CD4-positive, alpha-beta T cell treated with Interleukin-4 for 1 hour (primary cell): ENCODE measurements around the gene PCSK9.

Experiments
- DNase-seq, 2 donors: peaks; one replicate each; pipeline ENCODE4 v3.0.0-alpha.2; 2020 to 2022

Gene PCSK9

GRCh38 chr1:55060133-55060999, 21.0 kb downstream of the PCSK9 start:
- no peak for DNase-seq

- no peak for DNase-seq
Measured at GRCh38 chr1:55061000-55061705, 21.8 kb downstream of the PCSK9 start.

DNA sequence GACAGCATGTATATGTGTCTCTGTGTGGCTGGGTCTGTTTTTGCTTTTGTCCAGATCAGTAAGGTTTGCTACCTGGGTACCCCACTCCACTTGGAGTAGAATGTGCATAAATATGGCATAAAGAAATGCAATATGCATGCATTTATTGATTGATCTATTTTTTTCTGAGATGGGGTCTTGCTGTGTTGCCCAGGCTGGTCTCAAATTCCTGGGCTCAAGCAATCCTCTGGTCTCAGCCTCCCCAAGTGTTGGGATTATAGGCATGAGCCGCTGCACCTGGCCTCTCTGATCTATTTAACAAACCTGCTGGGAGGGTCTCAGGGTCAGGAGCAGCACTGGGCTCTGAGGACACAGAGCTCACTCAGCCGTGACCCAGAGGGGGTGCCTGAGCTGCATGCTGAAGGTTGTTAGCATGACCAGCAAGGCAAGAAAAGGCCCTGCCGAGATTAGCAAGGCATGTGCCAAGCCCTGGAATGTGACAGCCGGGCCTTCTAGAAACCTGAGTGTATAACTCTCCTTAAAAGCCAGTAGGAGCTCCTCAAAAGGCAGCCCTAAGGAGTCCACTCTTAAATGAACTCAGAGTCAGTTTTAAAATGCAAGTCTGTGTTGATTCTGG, 22.5 kb downstream of the PCSK9 start:
- DNase-seq = no peak

- DNase-seq = no peak
Measured at GRCh38 chr1:55062801-55063576, 23.6 kb downstream of the PCSK9 start.

- no peak for DNase-seq
Measured at GRCh38 chr1:55063577-55063942, 24.2 kb downstream of the PCSK9 start.

DNA sequence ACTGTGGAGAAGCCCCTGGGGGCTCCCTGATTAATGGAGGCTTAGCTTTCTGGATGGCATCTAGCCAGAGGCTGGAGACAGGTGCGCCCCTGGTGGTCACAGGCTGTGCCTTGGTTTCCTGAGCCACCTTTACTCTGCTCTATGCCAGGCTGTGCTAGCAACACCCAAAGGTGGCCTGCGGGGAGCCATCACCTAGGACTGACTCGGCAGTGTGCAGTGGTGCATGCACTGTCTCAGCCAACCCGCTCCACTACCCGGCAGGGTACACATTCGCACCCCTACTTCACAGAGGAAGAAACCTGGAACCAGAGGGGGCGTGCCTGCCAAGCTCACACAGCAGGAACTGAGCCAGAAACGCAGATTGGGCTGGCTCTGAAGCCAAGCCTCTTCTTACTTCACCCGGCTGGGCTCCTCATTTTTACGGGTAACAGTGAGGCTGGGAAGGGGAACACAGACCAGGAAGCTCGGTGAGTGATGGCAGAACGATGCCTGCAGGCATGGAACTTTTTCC, 24.8 kb downstream of the PCSK9 start:
- no peak for DNase-seq

- no peak for DNase-seq
Measured at GRCh38 chr1:55064861-55065263, 25.5 kb downstream of the PCSK9 start.

DNA sequence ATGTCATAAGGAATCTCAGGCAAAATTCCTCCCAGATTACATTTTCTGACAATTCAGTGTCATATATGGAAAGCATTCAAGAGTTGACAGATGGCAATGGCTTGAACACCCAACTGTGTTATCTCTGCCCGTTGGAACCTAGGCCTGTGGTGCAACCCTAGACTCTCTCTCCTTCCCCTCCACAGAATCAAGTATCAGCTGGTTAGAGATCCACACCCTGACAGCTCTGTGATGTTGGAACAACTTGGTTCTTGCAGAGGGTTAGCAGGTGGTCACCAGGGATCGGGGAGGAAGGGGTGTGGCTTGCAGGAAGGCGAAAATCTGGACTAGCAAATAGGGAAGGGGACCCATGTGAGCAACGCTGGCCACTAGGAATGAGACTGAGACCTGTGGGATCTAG, 26.3 kb downstream of the PCSK9 start:
- no peak for DNase-seq

- no peak for DNase-seq
Measured at GRCh38 chr1:55067022-55067778, 27.9 kb downstream of the PCSK9 start.

DNA sequence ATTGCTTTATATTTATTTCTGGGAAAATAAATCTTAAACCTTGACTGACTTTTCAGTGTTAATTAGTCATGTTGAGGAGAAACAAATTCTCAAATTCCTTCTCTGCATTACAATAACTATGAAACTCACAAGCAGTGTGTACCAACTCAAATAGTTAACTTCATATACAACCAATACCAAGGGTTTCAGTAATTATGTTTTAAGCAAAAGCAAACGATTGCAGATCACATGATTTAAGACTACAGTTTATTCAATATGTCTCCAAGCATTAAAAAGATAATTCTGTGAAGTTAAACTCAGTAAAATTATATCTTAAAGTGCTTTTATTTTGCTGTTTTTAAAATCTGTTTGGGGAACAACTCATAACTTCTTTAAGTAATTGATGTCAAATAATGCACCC, 28.6 kb downstream of the PCSK9 start:
- DNase-seq = no peak

GRCh38 chr1:55068638-55069037, 29.3 kb downstream of the PCSK9 start:
- DNase-seq = no peak

DNA sequence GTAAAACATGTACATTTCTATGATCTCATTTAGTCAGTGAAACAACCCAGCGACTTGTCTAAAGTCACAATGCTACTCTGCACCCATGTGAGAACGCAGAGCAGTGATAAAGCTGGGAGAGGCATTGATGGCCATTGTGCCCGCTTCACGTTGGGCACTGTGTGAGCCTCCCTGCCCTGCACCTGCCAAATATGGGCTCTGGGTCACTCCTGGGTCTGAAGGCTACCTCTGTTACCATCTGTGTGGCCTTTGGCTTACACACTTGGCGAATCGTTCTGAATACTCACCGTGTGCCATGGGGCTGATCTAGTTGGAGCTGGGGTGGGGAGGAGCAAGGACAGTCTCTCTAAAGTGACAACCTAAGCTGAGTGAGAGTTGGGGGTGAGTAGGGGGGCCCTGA, 29.9 kb downstream of the PCSK9 start:
- no peak for DNase-seq

- no peak for DNase-seq
Measured at GRCh38 chr1:55070293-55071164, 31.2 kb downstream of the PCSK9 start.

- DNase-seq = no peak
Measured at GRCh38 chr1:55071477-55071876, 32.1 kb downstream of the PCSK9 start.

DNA sequence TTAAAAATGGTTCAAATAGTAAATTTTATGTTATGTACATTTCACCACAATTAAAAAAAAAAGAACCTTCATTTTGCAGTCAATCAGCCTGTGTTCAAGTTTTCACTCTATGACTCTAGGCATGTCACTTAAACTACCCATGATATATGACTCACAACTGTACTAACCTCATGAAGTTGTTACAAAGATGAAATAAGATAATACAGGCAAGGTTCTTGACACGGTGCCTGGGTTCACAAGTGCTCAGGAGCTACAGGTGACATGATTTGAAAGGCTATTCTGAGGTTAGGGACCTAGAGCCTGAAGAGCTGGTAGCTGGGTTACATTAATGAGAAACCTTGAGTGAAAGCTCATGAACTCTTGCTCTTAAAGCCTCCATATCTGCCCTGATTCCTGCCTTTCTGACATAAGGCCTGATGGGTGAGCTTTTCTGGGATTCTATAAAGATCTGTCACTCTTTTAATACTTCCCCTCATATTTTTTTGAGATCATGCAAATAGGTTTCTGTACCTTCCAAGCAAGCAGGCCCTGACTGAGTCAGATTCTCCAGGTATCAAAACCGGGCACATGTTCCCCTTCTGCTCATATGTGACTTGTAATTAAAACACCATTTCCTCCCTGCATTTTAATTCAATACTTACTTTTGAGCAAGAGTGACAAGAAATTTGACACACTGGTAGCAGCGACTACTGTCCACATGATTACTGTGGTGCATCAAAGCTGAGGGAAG, 34.0 kb downstream of the PCSK9 start:
- DNase-seq = no peak

DNA sequence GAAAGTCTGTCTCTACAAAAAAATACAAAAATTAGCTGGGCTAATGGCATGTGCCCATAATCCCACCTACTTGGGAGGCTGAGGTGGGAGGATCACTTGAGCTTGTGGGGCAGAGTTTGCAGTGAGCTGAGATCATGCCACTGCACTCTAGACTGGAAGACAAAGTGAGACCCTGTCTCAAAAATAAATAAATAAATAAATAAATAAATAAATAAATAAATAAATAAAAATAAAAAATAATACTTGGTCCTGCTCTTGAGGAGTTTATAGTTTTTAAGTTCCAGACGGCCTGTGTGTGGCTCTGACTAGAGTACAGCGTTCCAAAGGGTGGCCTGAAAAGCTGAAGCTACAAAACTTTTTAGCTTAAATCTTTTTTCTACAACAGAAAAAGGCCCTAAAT, 35.1 kb downstream of the PCSK9 start:
- DNase-seq = no peak

DNA sequence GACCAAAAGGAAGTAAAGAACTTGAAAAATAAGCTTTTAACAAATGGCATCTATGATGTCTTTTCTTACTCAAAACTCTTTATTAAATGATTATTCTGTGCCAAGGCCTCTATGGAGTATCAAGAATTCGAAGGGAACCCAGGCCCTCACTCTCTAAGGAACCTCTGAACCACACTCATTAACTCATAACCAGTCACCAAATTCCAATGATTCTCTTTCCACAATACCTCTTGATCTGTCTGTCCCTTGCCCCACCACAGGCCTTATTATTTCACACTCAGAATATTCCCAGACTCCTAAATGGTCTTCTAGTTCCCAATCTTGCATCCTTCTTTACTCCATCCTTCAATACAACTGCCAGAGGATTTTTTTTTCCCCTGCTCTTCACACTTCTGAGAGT, 37.0 kb downstream of the PCSK9 start:
- DNase-seq = no peak

DNA sequence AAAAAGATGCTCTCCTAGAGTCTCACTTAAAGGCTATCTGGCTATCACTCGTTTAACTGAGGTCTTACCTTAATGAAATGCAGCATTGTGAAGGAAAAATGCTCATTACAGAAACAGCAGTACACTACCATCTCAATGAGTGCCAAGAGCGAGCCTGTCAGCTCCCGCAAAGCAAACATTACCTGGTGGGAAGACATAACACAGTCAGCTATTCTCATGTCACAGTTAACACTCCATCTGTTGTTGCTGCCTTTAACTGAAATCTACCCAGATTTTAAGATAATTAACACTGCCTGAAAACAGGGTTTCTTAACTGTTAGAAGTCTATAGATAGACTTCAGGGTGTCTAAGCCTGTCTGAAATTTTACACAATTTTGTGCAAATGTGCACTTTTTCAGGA, 39.1 kb downstream of the PCSK9 start:
- DNase-seq = no peak

DNA sequence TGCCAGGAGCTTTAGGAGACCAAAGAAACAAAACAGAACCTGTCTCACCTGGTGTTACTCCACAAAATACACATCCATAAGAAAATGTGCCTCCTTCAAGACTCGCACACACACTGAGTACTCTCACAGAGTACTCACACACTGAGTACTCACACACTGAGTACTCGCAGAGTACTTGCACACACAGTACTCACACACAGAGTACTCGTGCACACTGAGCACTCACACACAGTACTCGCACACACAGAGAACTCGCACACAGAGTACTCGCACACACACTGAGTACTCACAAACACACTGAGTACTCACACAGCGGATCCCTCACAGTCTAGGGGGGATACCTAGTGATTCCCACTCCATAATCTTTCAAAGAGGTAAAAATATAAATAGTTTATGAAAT, 40.3 kb downstream of the PCSK9 start:
- no peak for DNase-seq

GRCh38 chr1:55081188-55081904, 42.0 kb downstream of the PCSK9 start:
- no peak for DNase-seq
